Keratinocyte (primary cell): Measurements from ENCODE around the gene OR4D1. TPM values are rescaled to one million over a fixed set of nuclear protein-coding genes. Genes with fewer than 3 reads are reported as not detected.
A peak's percentile ranks its signal among the peaks of the same experiment; 100 is the strongest.

Source experiments
- DNase-seq: peaks from one replicate; pipeline ENCODE4 v3.0.0-alpha.2; 2011; ENCODE audit warnings: low read depth, missing footprints, low spot score
- FAIRE-seq: peaks from 2 replicates; lab custom pipeline; 2011; peaks lifted over from hg19 to GRCh38; lab: Jason Lieb, UNC
- H2AFZ ChIP-seq: 2 replicates; pipeline ENCODE4 v1.6.0; 2012; ENCODE audit warnings: low read length, control low read depth, inconsistent platforms; ENCODE audit not compliant: control insufficient read depth
- H3K27ac ChIP-seq: 2 replicates; pipeline ENCODE4 v1.5.1; 2011; ENCODE audit warnings: low read length; ENCODE audit not compliant: control insufficient read depth, insufficient read depth
- H3K27me3 ChIP-seq: 3 replicates; pipeline ENCODE4 v1.6.0; 2011; ENCODE audit warnings: low read length; ENCODE audit not compliant: control insufficient read depth, insufficient read depth; ENCODE audit errors: extremely low read depth
- H3K36me3 ChIP-seq, 2 experiments: 2 replicates in 1 of 2; 3 replicates in 1 of 2; pipeline ENCODE4 v1.5.1; 2011; ENCODE audit warnings: low read length in 2 of 2, mild to moderate bottlenecking in 1 of 2; ENCODE audit not compliant: control insufficient read depth in 2 of 2, insufficient read depth in 2 of 2; ENCODE audit errors: extremely low read depth in 1 of 2
- H3K4me1 ChIP-seq: 3 replicates; pipeline ENCODE4 v1.5.1; 2011; ENCODE audit warnings: low read length; ENCODE audit not compliant: control insufficient read depth, insufficient read depth; ENCODE audit errors: extremely low read depth
- H3K4me2 ChIP-seq: 3 replicates; pipeline ENCODE4 v1.6.0; 2011; ENCODE audit warnings: low read depth, low read length; ENCODE audit not compliant: control insufficient read depth, insufficient read depth; ENCODE audit errors: extremely low read depth
- H3K4me3 ChIP-seq, 3 experiments: fragments of 200-600 bp in 1 of 3; sonication (generic) in 1 of 3; 2 replicates in 2 of 3; 3 replicates in 1 of 3; pipeline ENCODE4 v1.5.1; 2011 to 2016; ENCODE audit warnings: low read length in 3 of 3, mild to moderate bottlenecking in 3 of 3, control low read depth in 2 of 3, inconsistent platforms in 1 of 3, low read depth in 1 of 3, mixed read lengths in 1 of 3, mixed run types in 1 of 3, moderate library complexity in 1 of 3; ENCODE audit not compliant: control insufficient read depth in 2 of 3, insufficient read depth in 2 of 3; ENCODE audit errors: extremely low read depth in 1 of 3
- H3K79me2 ChIP-seq: 2 replicates; pipeline ENCODE4 v1.6.0; 2012; ENCODE audit warnings: low read length; ENCODE audit not compliant: control insufficient read depth, insufficient read depth
- H3K9ac ChIP-seq: 3 replicates; pipeline ENCODE4 v1.6.0; 2011; ENCODE audit warnings: low read length; ENCODE audit not compliant: control insufficient read depth, insufficient read depth; ENCODE audit errors: extremely low read depth
- H3K9me1 ChIP-seq: 3 replicates; pipeline ENCODE4 v1.6.0; 2011; ENCODE audit warnings: low read length; ENCODE audit not compliant: control insufficient read depth, insufficient read depth; ENCODE audit errors: extremely low read depth
- H3K9me3 ChIP-seq: 2 replicates; pipeline ENCODE4 v1.5.1; 2012; ENCODE audit warnings: low read depth, low read length; ENCODE audit not compliant: control insufficient read depth
- H4K20me1 ChIP-seq: 3 replicates; pipeline ENCODE4 v1.6.0; 2011; ENCODE audit warnings: low read length; ENCODE audit not compliant: control insufficient read depth, insufficient read depth; ENCODE audit errors: extremely low read depth
- EZH2 ChIP-seq: IDR thresholded peaks from one replicate; pipeline ENCODE4 v1.6.1; 2012; ENCODE audit warnings: inconsistent platforms, mild to moderate bottlenecking, low read length, moderate library complexity
- dilution Hi-C: fragments of 300-500 bp; cut with MboI; formaldehyde crosslinking; loops from one replicate; pipeline ENCODE4 v1.7.0; 2020; ENCODE audit warnings: low sequenced_read_pairs; ENCODE audit not compliant: extremely low pct_ligation_motif_present
- polyA plus RNA-seq, 5 experiments: library from polyadenylated mRNA; depleted of rRNA in 3 of 5; stranded (reverse) in 3 of 5; stranded (forward) in 1 of 5; unstranded in 1 of 5; fragments of >200 nt; gene quantifications; 1 replicate in 1 of 5; 2 replicates in 3 of 5; 3 replicates in 1 of 5; pipeline versions ENCODE4 v1.2.1 to v1.2.3, GENCODE V29; 2011 to 2012; ENCODE audit warnings: missing spikeins in 2 of 5, low read depth in 1 of 5, low replicate concordance in 1 of 5
- TF ChIP-seq, protein P1 (sequence below), 3 experiments: IDR thresholded peaks in 1 of 3; conservative IDR thresholded peaks in 1 of 3; optimal IDR thresholded peaks in 1 of 3; 2 replicates in 2 of 3; 3 replicates in 1 of 3; pipeline versions ENCODE3 to v1.5.1; 2011; ENCODE audit warnings: low read length in 3 of 3, mild to moderate bottlenecking in 3 of 3, moderate library complexity in 2 of 3, control low read depth in 1 of 3, inconsistent platforms in 1 of 3; ENCODE audit not compliant: insufficient read depth in 2 of 3; ENCODE audit errors: extremely low read depth in 1 of 3

The OR4D1 gene
- polyA plus RNA-seq, 1 donor (not counting 4 experiments of a cell fraction or from before 2014, with no cell fraction given): not detected

- H3K27me3 ChIP-seq: peaks cover 4% of the 10 kb centered on the region
Observed at GRCh38 chr17:58172369-58173071, 24.3 kb downstream of the OR4D1 start.

GRCh38 chr17:58174871-58175270, 26.7 kb downstream of the OR4D1 start:
- Histone ChIP-seq H3K4me2 (no peak overlapping the region), H3K9ac (no peak overlapping the region), H3K9me1 (no peaks in the 10 kb centered on the region), H3K9me3 (no peaks in the 10 kb centered on the region), H4K20me1 (no peaks in the 10 kb centered on the region), H3K4me3 (no peak overlapping the region), H2AFZ (no peak overlapping the region), H3K4me1 (no peaks in the 10 kb centered on the region), H3K36me3 (no peaks in the 10 kb centered on the region), H3K27ac (no peak overlapping the region), H3K27me3 (peaks cover 2% of the 10 kb centered on the region), H3K79me2 (no peaks in the 10 kb centered on the region)
- dilution Hi-C loops: no loop called here
- no peak for DNase-seq
- no peak for FAIRE-seq
- TF ChIP-seq, protein P1, sequence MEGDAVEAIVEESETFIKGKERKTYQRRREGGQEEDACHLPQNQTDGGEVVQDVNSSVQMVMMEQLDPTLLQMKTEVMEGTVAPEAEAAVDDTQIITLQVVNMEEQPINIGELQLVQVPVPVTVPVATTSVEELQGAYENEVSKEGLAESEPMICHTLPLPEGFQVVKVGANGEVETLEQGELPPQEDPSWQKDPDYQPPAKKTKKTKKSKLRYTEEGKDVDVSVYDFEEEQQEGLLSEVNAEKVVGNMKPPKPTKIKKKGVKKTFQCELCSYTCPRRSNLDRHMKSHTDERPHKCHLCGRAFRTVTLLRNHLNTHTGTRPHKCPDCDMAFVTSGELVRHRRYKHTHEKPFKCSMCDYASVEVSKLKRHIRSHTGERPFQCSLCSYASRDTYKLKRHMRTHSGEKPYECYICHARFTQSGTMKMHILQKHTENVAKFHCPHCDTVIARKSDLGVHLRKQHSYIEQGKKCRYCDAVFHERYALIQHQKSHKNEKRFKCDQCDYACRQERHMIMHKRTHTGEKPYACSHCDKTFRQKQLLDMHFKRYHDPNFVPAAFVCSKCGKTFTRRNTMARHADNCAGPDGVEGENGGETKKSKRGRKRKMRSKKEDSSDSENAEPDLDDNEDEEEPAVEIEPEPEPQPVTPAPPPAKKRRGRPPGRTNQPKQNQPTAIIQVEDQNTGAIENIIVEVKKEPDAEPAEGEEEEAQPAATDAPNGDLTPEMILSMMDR (optimal IDR thresholded peaks at IDR 0.05 in 1 of 3, IDR thresholded peaks at IDR 0.05 in 1 of 3, conservative IDR thresholded peaks at IDR 0.05 in 1 of 3; ENCODE audit: extremely low read depth in 1 of 3, insufficient read depth in 2 of 3, low read length in 3 of 3): no peak
- no peak for TF ChIP-seq EZH2

More at GRCh38 chr17:58172369-58173071, 24.3 kb downstream of the OR4D1 start:
- Histone ChIP-seq H3K4me2 (no peak overlapping the region), H3K9me3 (no peaks in the 10 kb centered on the region), H2AFZ (no peak overlapping the region), H3K36me3 (no peaks in the 10 kb centered on the region), H3K4me3 (no peak overlapping the region), H3K4me1 (no peaks in the 10 kb centered on the region), H4K20me1 (no peaks in the 10 kb centered on the region), H3K9ac (no peak overlapping the region), H3K27ac (no peak overlapping the region), H3K9me1 (no peaks in the 10 kb centered on the region), H3K79me2 (no peaks in the 10 kb centered on the region)
- FAIRE-seq (peak; percentile 62), DNase-seq (no peak)
- TF ChIP-seq, protein P1 (optimal IDR thresholded peaks at IDR 0.05 in 1 of 3, IDR thresholded peaks at IDR 0.05 in 1 of 3, conservative IDR thresholded peaks at IDR 0.05 in 1 of 3; ENCODE audit: extremely low read depth in 1 of 3, insufficient read depth in 2 of 3, low read length in 3 of 3): peak; percentile 60 to 69 (median 64)
- no peak for TF ChIP-seq EZH2
- dilution Hi-C loops: no loop called here
